Activated CD8-positive, alpha-beta memory T cell treated with anti-CD3 and anti-CD28 coated beads for 48 hours (primary cell): Measurements from ENCODE around the gene ARHGAP15.

Source experiments
- DNase-seq, 3 experiments: peaks; one replicate each; pipeline ENCODE4 v3.0.0-alpha.2; 2020; ENCODE audit warnings: low read depth in 2 of 3, low spot score in 2 of 3

ARHGAP15 gene

DNA sequence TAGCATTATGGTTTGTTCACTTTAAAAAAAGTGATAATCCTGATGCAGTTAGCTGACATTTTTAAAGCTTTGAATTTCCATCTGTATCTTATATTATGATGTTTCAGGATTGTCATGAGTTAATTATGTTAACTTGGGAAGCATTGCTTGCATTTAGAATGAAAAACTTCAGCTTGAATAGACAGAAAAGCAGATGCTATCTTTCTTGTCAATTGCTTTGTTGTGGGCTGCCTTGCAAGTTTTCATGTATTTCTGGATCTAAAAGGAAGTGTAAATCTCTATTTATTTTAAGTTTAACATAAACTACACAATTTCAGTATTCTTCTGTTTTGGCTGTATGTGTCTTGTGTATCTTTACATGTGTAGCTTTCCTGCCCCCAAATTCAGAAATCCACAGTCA lies 479.5 kb downstream of the ARHGAP15 start:
- DNase-seq, result no peak

DNA sequence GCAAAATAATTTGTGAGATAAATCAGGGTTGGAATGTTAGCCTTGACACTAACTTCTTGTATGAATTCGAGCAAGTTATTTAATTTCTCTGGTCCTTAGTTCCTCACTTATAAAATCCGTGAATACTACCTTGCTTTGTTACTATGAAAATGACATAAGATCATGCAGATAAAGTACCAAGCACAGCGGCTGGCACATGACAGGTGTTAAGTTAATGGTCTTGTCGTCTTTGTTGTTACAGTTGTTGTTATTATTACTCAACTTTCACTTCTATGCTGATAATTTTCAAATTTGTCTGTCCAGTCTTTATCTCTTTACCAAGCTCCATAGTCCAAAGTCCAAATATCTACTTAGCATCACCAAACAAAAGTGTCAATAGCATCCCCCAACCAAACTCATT lies 482.1 kb downstream of the ARHGAP15 start:
- DNase-seq, result no peak

- DNase-seq, result no peak
These were observed 486.3 kb downstream of the ARHGAP15 start for GRCh38 chr2:143615562-143615961.

DNA sequence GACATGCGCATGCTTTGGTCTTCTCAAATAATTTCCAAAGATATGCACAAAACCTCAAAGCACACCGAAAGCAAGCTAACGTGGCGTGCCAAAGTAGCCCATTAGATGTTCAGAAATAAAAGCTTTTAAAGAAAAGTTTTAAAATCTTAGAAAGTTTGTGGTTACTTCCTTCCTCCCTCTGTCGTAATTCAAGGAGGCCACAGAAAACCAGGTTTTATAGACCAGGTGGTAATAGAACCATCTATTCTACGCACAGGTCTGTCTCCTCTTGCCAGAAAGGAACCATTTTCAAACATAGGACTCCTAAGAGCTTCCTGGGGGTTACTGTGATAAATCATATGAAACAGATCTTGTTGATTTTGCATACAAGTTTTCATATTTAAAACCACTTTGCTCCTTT lies 487.2 kb downstream of the ARHGAP15 start:
- DNase-seq, result no peak

DNA sequence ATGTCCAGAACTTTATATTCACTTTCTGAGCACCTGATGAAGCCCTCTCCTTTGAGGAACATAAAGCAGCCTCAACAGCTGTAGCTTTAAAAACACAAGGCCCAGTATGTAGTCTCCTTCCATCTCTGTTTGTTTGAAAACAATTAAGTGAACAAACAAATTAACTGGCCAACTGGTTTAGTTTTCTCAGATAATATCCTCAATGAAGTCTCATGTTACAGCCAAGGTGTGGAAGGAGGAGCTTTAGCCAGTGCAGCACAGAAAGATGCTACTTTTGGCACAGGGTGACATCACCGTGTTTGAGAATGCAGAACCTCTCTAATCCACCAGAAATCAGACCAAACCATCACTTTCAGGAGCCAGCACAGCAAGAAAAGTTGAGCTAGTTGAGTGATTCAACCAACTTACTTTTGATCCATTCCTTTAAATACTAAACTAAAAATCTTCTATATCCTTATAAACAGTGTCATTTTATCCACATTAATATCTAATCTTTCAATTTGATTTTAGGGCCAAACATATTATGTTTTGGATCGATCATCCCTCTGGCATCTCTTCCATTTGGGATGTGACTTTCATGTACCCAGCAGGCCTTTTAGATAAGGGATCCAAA lies 488.7 kb downstream of the ARHGAP15 start:
- no peak for DNase-seq

- DNase-seq, result no peak
These were observed 492.9 kb downstream of the ARHGAP15 start for GRCh38 chr2:143622106-143622505.

GRCh38 chr2:143623231-143623908 lies 494.2 kb downstream of the ARHGAP15 start:
- DNase-seq, result no peak

GRCh38 chr2:143623909-143624260 lies 494.7 kb downstream of the ARHGAP15 start:
- DNase-seq, result no peak

DNA sequence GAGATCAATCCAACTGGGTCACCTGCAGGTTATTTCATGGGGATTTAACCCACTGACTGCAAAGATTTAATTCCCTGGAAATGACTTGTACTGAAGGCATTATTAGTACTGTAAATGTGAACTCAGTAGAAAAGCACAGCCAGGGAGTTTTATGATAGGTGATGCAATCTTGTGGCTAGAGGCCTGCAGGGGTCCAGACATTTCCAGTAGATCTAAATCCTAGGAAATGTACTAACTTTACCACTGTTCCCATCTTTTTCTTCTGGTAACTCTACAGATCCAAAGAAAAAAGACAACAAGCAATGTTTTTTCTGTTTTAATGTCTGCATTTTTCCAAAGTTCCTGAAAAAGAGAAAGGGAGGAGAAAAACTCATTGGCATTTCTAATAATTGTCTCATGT lies 500.1 kb downstream of the ARHGAP15 start:
- DNase-seq, result no peak

DNA sequence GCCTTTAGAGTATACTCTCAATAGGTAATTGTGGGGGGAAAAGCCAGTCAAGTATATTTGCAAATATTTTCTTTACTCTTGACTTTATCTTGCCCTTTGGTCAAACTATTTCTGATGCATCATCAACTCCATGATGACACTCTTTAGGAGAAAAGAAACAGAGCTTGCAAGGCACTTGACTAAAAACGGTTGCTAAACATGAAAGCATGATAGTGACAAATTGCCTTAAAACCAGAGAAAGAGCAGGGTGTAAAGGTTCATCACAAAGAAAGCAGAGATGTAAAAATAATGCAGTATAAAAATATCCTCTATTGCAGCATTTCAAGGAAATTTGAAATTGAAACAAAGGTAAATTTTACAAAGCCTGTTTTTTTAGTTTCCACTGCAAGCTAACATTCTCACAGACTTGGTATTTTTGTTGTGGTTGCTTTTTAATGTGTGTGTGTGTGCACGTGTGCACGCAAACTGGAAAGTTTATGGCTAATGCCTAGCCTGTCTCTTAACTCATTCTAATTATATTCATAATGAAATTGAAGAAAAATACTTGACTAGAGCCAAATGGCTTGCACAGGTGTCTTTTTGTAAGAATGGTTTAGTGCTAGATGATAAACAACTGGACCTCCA lies 503.6 kb downstream of the ARHGAP15 start:
- no peak for DNase-seq

DNA sequence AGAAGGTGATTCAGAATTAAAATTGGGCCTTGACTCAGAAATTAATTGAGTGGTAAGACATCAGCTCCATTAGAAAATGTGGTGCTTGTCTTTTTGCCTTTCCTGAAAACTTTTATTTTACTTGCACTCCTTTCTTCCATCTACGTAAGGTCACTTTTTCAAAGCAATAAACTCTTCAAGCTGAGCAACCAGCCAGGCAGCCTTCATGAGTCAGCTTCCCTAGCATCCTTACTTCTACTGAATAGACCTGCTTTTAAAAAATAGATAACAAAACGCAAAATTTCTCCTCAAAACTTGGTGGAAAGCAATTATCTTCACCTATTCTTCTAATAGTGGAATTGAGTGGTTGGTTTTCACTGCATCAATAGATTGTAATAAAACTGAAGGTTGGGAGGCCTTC lies 504.2 kb downstream of the ARHGAP15 start:
- no peak for DNase-seq

DNA sequence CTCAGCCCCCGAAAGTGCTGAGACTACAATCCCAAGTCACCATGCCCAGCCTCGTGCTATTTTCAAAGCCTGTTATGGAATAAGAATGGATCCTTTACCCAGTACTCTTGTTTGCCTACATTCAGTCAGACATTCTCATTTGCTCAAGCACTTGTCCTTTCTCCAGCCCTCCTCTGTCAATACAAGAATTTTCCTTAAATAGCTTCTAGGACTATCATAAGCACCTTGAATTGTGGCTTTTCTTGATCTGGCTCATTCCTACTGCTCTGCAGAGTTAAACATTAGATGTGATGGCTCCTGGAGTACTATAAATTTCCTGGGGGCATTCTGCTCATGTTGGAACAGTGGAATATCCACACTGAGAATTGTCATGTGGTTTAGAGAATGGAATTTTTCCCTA lies 506.1 kb downstream of the ARHGAP15 start:
- no peak for DNase-seq

- DNase-seq, result no peak
These were observed 506.7 kb downstream of the ARHGAP15 start for GRCh38 chr2:143635936-143636335.

- DNase-seq, result no peak
These were observed 511.6 kb downstream of the ARHGAP15 start for GRCh38 chr2:143640826-143641225.

DNA sequence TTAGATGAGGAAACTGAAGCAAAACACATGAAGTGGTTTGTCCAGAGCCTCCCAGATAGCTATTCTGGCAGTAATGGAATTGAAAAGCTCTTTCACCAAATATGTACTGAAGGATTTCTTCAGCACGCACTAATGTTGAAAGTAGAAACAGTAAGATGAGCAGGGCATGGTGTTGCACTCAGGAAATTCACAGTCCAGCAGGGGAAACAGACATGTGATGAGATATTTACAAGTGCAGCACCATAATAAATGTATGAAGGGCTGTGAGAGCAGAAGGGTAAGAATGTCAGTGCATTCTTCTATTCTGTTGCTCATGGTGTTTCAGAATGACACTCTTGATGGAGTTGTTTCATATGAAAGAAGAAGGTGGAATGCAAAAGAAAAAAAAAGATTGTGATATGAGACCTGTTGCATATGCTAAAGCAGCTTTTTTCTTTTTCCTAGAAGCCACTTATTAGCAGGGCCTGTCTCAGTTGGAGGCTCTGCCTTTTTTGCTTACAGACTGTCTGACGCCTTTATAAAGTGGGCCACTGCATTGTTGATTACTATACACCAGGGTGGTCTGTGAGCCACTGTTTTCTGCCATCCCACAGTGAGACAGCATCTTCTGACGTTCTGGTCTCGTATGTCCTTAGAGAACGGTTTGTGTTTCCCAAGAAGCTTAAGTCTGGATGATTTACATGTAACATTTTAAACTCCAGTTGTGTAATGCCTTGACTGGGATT lies 516.9 kb downstream of the ARHGAP15 start:
- no peak for DNase-seq

GRCh38 chr2:143649226-143649740 lies 520.1 kb downstream of the ARHGAP15 start:
- DNase-seq, result no peak

- DNase-seq, result no peak
These were observed 523.5 kb downstream of the ARHGAP15 start for GRCh38 chr2:143652692-143653091.

DNA sequence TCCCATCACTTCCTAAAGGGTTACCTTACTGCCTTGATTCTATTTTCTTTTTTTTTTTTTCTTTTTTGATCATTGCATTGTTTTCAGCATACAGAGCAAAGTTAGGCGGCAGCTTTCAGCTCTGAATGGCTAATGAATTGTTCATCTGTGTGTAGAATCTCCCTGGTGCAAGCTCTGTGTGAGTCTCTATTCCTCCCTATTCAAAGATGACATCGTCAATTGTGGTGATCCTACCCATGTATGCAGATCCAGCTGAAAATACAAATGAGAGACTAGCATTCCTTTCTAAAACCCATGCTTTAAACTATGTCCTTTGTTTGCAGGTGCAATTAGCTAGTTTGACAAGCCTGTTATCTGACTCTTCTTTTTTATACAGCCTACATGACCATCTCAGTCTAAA lies 539.0 kb downstream of the ARHGAP15 start:
- no peak for DNase-seq

DNA sequence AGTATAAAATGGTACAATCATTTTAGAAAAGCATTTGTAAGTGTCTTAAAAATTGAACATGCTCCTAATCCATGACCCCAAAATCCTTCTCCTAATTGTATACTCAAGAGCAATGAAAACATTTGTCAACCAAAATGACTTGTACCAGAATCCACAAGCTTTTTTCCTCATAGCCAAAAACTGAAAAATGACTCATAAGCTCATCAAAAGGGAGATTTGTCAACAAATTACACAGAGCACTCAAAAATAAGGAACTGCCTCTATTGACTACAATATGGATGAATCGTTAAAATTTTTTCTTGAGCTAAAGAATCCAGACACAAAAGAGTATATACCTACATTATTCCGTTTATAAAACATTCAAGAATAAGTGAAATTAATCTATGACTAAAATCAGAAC lies 544.8 kb downstream of the ARHGAP15 start:
- DNase-seq, result no peak

DNA sequence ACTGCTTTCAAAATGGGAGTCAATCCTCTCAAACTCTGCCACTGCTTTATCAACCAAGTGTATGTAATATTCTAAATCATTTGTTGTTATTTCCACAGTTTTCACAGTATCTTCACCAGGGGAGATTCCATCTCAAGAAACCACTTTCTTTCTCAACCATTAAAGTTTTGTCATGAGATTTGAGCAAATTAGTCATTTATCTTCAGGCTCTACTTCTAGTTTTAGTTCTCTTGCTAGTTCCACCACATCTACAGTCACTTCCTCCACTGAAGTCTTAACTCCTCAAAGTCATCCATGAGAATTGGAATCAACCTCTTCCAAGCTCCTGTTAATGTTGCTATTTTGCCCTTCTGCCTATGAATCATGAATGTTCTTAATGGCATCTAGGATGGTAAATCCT lies 545.8 kb downstream of the ARHGAP15 start:
- DNase-seq, result no peak

DNA sequence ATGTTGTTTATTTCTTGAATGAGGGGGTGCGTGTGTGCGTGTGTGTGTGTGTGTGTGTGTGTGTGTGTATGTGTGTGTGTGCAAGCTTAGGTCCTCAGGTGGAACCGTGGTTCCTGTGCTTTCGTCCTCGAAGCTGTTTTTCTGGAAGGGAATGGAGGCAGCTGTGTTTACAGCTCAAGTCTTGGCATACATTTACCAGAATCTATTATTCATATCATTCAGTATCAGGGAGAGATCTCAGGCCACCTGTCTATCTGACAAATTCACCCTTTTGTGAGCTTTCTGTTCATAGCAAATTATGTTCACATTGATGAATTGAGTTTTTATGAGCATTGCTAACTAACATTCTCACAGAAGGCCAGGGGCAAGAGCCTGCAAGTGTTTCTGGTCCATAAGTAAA lies 550.4 kb downstream of the ARHGAP15 start:
- DNase-seq, result no peak

GRCh38 chr2:143680885-143681405 lies 551.7 kb downstream of the ARHGAP15 start:
- DNase-seq, result no peak
